Sigmoid colon (tissue), 4 donors: ENCODE data around the gene AVP.
"Not testable (repeated sequence)": the region's sequence is repeated elsewhere in the genome, so short reads cannot be mapped to it uniquely, and the experiment has no call there.

ENCODE experiments used
- CTCF ChIP-seq, 4 experiments: fragments of 450-650 bp in 3 of 4; fragments of 200-600 bp in 1 of 4; IDR thresholded peaks; one replicate each; pipeline ENCODE4 v1.5.1; 2016 to 2019; ENCODE audit warnings: antibody characterized with exemption in 4 of 4, mild to moderate bottlenecking in 3 of 4, moderate library complexity in 2 of 4
- EP300 ChIP-seq, 4 donors: sonication (generic); formaldehyde crosslinking; IDR thresholded peaks; one replicate each; pipeline ENCODE4 v1.6.1; 2017; ENCODE audit warnings: antibody characterized with exemption in 4 of 4
- POLR2A ChIP-seq, 2 donors: fragments of 450-650 bp; IDR thresholded peaks; one replicate each; pipeline ENCODE4 v1.6.1; 2016; ENCODE audit warnings: antibody characterized with exemption in 2 of 2, mild to moderate bottlenecking in 2 of 2, moderate library complexity in 2 of 2
- POLR2AphosphoS5 ChIP-seq, 4 donors: sonication (generic); formaldehyde crosslinking; IDR thresholded peaks; one replicate each; pipeline ENCODE4 v1.6.1; 2017; ENCODE audit warnings: antibody characterized with exemption in 4 of 4

DNA sequence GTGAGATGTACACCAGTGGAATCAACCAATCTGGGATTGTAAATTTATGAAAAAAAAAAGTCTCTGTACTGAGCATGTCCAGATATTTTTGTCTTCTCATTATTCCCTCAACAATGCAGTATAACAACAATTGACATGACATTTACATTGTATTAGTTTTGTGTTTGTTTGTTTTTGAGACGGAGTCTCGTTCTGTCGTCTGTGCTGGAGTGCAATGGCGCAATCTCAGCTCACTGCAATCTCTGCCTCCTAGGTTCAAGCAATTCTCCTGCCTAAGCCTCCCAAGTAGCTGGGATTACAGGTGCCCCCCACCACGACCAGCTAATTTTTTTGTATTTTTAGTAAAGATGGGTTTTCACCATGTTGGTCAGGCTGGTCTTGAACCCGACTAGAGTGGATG lies 9.2 kb downstream of the AVP start:
- TF ChIP-seq POLR2AphosphoS5, CTCF, POLR2A, EP300 (IDR thresholded peaks at IDR 0.05): not testable (repeated sequence)
